ENCODE data around the gene GMEB1. TPM values are rescaled to one million over a fixed set of nuclear protein-coding genes. Genes with fewer than 3 reads are reported as not detected.
A peak's percentile ranks its signal among the peaks of the same experiment; 100 is the strongest.
"Not testable (repeated sequence)": the region's sequence is repeated elsewhere in the genome, so short reads cannot be mapped to it uniquely, and the experiment has no call there.

The GMEB1 gene
- total RNA-seq, 2 donors from 2014 or later = 12.4 to 13.3 TPM

DNA sequence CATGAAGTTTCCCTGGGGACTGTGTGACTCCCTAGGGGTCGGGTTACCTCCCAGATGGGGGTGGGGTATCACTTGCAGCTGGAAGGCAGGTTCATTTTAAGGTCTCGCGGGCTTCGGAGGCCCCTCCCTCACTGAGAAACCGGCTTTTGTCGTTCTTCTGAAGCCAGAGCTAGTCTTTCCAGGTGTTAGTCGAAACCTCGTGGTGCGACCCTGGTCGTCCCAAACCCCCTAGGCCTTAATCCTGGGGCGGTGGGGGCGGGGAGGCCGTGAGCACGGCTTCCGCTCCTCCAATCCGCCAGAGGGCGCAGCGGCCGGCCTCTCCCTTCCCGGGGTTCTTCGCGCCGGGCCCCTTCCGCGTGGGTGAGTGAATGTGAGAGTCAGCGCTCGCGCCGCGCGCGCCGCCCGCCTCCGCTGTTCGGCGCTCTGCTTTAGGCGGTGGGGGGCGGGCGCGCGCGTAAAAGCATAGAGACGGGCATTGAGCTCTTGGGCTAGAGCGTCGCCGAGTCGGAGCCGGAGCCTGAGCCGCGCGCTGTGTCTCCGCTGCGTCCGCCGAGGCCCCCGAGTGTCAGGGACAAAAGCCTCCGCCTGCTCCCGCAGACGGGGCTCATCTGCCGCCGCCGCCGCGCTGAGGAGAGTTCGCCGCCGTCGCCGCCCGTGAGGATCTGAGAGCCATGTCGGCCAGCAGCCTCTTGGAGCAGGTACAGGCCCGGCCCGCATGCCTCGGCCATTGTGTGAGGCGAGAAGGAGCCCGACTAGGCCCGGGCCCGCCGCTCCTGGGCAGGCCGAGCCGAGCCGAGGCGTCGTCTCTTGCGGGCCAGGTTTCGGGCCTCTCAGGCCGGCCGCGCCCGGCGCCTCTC is 68.1 kb downstream of the GMEB1 start, which contains the start of gene YTHDF2:
TSS of gene YTHDF2 (plus strand) at position 491 of the 857 bp plus-strand sequence. CDS start at position 672, 181 bp downstream.
- intact Hi-C loops (cut with DNase I, micrococcal nuclease) = loop anchor here in 1 of 2 donors (5.0 kb wide), 1 partner anchor 94 kb away; the partner anchor contains the start of gene TAF12
- ATAC-seq = peak; percentile 91
- peak; percentile 97 to 98 for DNase-seq

DNA sequence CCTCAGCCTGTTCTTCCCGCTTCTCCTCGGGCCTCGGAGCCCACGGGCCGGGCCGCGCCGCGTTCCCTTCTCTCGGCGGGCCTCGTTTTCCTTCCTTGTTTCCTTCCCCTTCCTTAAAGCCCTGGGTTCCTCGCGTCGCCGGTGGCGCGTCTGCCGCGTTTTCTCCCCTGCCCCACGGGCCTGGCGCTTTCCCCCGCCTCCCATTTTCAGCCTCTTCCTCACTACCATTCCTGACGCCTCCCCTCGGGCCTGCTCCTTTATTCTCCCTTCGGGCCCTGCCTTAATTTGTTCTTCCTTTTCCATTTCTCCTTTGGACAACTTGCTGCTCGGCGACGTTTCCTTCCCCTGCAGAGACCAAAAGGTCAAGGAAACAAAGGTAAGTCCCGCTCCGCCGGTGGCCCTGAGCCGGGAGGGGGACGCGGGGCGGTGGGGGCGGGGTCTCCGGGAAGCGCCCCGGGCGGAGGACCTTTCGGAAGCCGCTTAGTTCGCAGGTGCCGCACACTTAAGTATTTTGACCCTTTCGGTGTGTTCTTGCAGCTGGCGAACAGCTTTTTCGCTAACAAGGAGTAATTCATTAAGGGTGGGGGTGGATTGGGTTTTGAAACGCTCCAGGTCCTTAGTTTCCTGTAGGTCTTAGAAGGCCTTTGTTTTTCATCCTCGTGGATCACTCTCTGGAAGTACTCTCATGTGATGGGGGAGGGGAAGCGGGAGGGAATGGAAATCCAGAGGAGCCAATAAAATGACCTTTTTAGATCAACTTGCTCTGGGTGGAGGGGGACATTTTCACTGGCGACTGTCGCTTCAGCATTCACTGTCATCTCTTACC is 68.9 kb downstream of the GMEB1 start:
- intact Hi-C loops (cut with DNase I, micrococcal nuclease) = loop anchor here in 1 of 2 donors (5.0 kb wide), 1 partner anchor 95 kb away; the partner anchor contains the start of gene TAF12
- DNase-seq = peak; percentile 54 to 62
- ATAC-seq = peak; percentile 43

DNA sequence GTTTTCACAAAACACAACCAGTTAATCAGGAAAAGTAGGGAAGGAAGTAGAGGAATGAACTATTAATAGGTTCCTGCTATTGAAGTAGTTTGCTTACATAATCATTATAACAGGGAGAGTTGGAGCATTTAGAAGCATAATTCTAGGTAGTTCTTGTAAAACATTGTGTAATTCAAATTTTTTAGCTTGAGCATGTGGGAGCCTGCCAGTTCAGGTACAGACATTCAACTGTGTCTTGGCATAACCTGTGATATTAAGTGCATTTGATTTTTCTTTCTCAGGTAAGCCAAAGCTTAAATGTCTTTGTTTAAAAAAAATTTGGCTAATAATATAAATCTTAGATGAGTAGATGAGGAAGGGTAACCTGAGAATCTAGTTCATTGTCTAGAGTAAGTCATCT is 71.5 kb downstream of the GMEB1 start:
- ATAC-seq = no peak
- no peak for DNase-seq
- intact Hi-C loops (cut with DNase I, micrococcal nuclease) = no loop called here

DNA sequence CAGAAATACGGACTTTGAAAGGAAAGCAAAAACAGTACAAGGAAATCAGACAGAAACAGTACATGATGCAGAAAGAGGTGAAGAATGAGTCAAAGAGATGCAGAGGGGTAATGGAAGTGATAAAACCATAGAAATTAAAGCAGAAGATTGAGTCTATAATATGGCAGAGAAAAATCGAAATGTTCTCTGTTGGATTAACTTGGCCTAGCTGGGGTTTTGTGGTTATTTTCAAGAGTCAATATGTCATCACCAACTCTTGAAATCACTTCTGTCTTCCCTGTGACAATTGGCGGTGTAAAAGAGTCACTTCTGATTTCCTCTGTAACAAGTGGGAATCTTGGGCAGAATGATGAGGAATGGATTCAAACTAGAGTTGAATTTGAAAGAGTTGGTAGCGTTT is 75.6 kb downstream of the GMEB1 start:
- intact Hi-C loops (cut with DNase I, micrococcal nuclease) = no loop called here
- no peak for ATAC-seq
- DNase-seq = no peak

DNA sequence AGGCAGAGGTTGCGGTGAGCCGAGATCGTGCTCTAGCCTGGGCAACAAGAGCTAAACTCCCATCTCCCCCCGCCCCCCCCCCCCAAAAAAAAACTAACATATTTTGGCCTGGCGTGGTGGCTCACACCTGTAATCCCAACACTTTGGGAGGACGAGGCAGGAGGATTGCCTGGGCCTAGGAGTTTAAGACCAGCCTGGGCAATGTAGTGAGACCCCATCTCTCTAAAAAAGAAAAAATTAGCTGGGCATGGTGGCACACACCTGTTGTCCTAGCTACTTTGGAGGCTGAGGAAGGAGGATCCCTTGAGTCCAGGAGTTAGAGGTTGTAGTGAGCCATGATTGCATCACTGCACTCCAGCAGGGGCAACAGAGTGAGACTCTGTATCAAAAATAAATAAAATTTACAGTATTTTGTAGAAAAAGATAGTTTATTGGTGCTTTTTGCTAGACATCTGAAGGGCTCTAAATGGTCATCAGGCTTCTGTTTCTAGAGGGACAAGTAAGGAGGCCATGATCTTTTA is 77.1 kb downstream of the GMEB1 start:
- intact Hi-C loops (cut with DNase I, micrococcal nuclease) = no loop called here
- no peak for ATAC-seq
- no peak for DNase-seq

DNA sequence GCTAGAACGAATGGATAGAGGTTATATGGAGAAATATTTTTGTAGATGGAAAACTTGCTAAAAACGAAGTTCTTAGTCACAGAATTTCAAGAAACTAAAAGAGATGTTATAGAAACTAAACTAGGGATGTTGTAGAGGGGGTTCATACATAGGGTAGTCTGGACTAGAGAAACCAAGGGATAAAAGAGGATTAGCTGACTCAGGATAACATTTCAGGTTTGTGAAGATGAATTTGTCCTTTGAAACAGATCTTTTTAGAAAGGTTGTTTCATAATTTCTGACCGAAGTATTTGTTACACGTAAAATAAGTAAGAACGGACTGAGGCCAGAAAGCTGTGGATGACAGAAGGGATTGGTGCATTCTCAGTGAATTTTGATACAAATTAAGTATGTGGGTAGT is 81.7 kb downstream of the GMEB1 start:
- no peak for ATAC-seq

DNA sequence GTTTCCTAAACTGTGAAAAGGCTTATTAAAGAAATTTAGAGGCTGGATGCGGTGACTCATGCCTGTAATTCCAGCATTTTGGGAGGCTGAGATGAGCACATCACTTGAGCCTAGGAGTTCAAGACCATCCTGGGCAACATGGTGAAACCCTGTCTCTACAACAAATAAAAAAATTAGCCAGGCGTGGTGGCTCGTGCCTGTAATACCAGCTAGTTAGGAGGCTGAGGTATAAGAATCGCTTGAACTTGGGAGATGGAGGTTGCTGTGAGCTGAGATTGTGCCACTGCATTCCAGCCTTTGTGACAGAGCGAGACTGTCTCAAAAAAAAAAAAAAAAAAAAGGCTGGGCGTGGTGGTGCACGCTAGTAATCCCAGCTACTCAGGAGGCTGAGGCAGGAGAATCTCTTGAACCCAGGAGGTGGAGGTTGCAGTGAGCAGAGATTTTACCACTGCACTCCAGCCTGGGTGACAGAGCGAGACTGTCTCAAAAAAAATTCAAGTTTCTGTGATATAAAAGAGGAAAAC is 82.2 kb downstream of the GMEB1 start:
- DNase-seq; intact Hi-C loops (cut with DNase I, micrococcal nuclease); ATAC-seq: not testable (repeated sequence)

More for the DNA sequence above, 81.7 kb downstream of the GMEB1 start:
- intact Hi-C loops (cut with DNase I, micrococcal nuclease) = no loop called here
- DNase-seq = no peak

DNA sequence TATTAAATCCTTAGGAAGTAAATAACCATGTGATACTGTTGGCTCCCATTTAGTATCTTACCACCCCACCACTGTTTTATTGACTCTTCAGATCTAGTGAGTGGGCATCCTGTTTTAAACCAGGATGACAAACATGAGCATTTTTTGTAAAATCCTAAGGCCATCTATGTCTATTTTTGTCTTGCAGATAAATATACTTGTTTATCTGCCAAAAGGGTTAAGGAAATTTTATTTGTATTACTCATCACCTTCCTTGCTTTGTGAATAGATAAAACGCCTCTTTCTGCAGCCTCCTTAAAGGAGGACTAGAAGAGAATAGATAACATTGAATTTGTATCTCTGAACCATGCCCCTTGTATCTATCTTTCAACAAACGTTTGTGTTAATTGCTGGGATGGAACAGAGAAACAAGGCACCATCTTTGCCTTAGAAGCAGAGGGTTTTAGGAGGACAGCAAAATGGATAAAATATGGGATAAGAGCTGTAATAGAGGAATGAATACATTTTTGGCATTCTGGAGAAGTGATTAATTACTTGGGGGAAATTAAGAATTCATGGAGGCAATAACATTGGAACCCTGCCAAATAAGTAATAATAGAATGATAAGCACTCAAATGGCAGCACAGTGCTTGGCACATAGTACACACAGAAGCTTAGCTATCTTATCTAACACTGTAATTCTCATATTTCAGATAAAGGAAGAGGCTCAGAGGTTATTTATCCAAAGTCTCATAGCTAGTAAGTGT is 82.9 kb downstream of the GMEB1 start:
- ATAC-seq (no peak), DNase-seq (no peak)
- intact Hi-C loops (cut with DNase I, micrococcal nuclease) = no loop called here

DNA sequence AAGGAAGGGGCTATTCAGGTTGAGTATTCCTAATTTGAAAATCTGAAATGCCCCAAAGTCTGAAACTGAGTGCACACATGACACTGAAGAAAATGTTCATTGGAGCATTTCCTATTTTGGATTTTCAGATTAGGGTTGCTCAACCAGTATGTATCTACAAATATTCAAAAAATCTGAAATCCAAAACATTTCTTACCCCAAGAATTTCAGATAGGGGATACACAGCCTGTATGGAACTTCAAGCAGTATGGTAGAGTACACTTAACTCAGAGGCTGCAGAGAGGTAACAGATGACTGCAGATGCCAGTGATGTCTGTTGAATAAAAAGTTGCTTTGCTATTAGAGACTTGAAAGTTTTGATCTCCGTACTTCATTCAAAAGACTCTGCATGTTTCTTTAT is 87.1 kb downstream of the GMEB1 start:
- no peak for ATAC-seq
- no peak for DNase-seq
- intact Hi-C loops (cut with DNase I, micrococcal nuclease) = no loop called here

DNA sequence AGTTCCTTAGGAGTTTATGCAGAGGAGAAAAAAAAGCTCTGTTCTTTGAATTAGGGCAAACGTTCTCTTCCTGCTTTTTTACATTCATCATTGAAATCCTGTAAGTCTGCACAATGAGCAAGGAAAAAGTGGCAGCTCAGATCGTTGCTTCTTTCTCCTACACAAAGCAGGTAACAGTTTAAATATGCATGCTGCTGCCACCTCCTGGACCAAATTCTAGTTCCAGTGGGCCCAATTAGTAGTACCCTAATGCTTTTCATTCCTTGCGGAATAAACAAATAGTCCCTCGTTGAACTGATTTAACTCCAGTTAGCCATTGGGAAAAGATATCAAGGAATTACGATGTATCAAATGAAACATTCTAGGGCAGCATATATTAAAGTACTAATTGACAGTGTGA is 88.3 kb downstream of the GMEB1 start:
- DNase-seq = no peak
- ATAC-seq = peak; percentile 45
- intact Hi-C loops (cut with DNase I, micrococcal nuclease) = no loop called here

DNA sequence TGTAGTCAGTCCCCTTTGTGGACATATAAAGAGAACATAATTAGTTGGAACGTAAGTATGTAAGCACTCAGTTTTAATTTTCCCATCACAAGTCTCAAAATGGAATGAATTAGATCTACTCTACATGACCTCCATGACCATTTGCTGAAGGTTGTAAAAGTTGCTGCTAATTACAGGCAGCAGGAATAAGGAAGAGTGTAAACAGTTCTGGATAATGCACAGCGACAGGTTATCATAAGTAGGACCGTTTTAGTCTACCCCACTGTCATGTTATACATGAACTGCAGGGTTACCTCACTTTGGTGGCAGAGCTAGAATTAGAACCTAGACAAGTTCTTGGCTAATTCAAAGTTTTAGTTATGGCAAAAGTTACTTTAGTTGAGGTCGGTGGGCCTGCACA is 89.8 kb downstream of the GMEB1 start:
- peak; percentile 58 for ATAC-seq

DNA sequence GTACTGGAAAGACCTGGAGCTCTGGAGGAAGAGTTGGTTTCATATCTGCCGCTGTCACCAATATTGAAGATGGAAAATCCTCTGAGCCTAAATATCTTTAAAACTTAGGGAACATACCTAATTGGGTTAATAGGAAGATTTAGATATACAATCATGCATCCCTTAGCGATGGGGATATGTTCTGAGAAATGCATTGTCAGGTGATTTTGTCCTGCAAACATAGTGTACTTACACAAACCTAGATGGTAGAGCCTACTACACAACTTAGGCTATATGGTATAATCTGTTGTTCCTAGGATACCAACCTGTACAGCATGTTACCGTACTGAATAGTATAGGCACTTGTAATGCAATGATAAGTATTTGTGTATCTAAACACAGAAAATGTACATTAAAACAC is 90.7 kb downstream of the GMEB1 start:
- no peak for ATAC-seq
- intact Hi-C loops (cut with DNase I, micrococcal nuclease) = no loop called here
- no peak for DNase-seq

More for the DNA sequence above, 89.8 kb downstream of the GMEB1 start:
- DNase-seq = no peak
- intact Hi-C loops (cut with DNase I, micrococcal nuclease) = no loop called here

DNA sequence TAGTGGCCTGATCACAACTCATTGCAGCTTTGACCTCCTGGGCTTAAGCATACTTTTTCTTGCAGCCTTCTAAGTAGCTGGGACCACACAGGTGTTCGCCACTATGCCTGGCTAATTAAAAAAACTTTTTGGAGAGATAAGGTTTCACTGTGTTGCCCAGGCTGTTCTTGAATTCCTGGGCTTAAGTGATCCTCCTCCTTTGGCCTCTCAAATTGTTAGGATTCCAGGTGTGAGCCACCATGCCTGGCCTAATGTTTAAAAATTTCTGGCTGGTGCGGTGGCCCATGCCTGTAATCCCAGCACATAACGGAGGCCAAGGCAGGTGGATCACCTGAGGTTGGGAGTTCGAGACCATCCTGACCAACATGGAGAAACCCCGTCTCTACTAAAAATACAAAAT is 92.6 kb downstream of the GMEB1 start:
- DNase-seq (no peak), ATAC-seq (no peak)
- intact Hi-C loops (cut with DNase I, micrococcal nuclease) = no loop called here

DNA sequence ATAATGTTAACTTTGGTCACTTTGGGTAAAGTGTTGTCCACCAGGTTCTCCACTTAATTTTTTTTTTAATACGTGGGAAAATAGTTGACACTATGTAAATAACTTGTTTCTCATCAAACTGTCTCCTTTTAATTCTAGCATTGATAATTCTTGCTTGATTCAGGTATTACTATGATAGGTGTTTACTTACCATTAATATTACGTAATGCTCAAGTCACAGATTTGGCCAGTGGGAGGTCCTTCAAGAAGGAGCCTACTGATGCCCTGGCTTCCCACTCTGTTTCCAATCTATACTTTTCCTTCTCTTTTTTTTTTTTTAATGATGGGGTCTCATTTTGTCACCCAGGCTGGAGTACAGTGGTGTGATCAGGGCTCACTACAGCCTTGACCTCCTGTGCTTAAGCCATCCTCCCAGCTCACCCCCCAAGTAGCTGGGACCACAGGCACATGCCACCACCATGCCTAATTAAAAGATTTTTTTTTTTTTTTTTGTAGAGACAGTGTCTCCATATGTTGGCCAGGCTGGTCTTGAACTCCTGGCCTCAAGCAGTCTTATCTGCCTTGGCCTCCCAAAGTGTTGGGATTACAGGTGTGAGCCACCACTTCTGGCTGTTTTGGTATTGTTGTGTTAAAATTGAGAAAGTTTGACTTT is 98.1 kb downstream of the GMEB1 start:
- intact Hi-C loops (cut with DNase I, micrococcal nuclease) = no loop called here
- ATAC-seq (no peak), DNase-seq (no peak)
